RWPE1 (cell line): ENCODE measurements around the gene OR5A2.

Experiments
- CTCF ChIA-PET: fragments of 350-600 bp; sonication (Branson Sonifier 250); formaldehyde crosslinking; extraction: SDS; loops from one replicate; lab custom pipeline; 2021; lab: Yijun Ruan, JAX
- POLR2A ChIA-PET: fragments of 400-600 bp; formaldehyde crosslinking; extraction: SDS; loops from one replicate; lab custom pipeline; 2020; ENCODE audit warnings: antibody characterized with exemption; ENCODE audit not compliant: low non-redundant PET; lab: Yijun Ruan, JAX
- DNase-seq: peaks from one replicate; pipeline ENCODE4 v3.0.0; 2012; ENCODE audit warnings: low spot score
- H3K27ac ChIP-seq: fragments of 450-650 bp; 2 replicates; pipeline ENCODE4 v1.5.1; 2017
- CTCF ChIP-seq: fragments of 450-650 bp; conservative IDR thresholded peaks from 2 replicates; pipeline ENCODE4 v1.5.1; 2017; ENCODE audit warnings: low read depth, mild to moderate bottlenecking

OR5A2 gene

GRCh38 chr11:59423835-59424234 lies 2.4 kb downstream of the OR5A2 start:
- no peak for TF ChIP-seq CTCF
- POLR2A ChIA-PET: no interaction called here
- no peak overlapping the region for H3K27ac ChIP-seq
- CTCF ChIA-PET: interaction anchor here (0.6 kb wide), 1 partner anchor 873 kb away, joined by 3 read pairs; no protein-coding TSS in a partner anchor
- no peak for DNase-seq

DNA sequence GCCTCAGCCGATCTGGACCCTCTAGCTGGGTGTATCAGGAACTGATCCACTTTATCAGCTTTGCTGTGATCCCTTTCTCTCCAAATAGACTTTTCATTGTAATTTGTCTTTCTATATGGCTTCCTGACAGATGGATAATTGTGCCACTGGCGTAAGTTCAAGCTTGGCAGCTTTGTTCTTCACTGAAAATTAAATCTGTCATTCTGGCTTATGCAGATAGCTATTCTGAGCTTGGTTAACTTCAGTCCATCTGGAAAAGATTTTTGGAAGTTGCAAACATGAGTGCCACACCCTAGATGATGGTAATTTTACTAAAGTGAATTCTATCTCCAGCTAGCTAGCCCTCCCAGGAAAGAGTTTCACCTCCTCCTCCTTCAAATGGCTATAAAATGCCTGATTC lies 8.1 kb downstream of the OR5A2 start:
- DNase-seq: no peak
- ChIA-PET POLR2A (no interaction called here), CTCF (no interaction called here)
- H3K27ac ChIP-seq: no peak overlapping the region
- TF ChIP-seq CTCF: no peak

DNA sequence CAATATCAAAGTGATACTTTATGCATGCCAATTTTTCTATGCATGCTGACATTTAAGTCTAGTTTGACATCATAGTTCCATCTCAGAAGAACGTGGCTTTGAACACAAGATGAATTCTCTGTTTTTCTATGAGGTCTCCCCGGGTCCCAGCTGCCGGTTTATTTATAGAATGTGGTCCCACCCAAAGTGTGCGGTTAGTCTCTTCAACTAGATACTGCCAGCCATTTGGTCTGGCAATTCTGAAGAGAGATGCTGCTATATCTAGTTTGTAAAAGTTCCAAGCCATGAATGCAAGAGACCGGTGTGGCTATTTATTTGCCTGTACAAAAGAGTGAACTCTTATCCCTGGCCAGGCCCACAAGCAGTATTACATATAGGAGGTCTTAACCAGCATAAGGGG lies 9.2 kb downstream of the OR5A2 start:
- POLR2A ChIA-PET: no interaction called here

GRCh38 chr11:59416613-59417012 lies 9.6 kb downstream of the OR5A2 start:
- CTCF ChIA-PET: no interaction called here
- no peak for TF ChIP-seq CTCF
- DNase-seq: no peak
- H3K27ac ChIP-seq: no peak overlapping the region
- POLR2A ChIA-PET: no interaction called here

More for the DNA sequence above, 9.2 kb downstream of the OR5A2 start:
- no peak for DNase-seq
- CTCF ChIA-PET: no interaction called here
- no peak for TF ChIP-seq CTCF
- no peak overlapping the region for H3K27ac ChIP-seq

DNA sequence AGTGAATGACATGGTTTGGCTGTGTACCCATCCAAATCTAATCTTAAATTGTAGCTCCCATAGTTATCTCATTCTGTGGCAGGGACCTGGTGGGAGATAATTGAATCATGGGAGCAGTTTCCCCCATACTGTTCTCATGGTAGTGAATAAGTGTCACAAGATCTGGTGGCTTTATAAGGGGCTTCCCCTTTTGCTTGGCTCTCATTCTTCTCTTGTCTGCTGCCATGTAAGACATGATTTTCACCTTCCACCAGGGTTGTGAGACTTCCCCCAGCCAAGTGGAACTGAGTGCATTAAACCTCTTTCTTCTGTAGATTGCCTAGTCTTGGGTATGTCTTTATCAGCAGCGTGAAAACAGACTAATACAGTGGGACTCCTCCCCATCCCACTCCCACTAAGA lies 11.1 kb downstream of the OR5A2 start:
- CTCF ChIA-PET: interaction anchor here (0.6 kb wide), 1 partner anchor 152 kb away, joined by 3 read pairs; no protein-coding TSS in a partner anchor
- no peak overlapping the region for H3K27ac ChIP-seq
- no peak for DNase-seq
- TF ChIP-seq CTCF: no peak
- POLR2A ChIA-PET: no interaction called here

DNA sequence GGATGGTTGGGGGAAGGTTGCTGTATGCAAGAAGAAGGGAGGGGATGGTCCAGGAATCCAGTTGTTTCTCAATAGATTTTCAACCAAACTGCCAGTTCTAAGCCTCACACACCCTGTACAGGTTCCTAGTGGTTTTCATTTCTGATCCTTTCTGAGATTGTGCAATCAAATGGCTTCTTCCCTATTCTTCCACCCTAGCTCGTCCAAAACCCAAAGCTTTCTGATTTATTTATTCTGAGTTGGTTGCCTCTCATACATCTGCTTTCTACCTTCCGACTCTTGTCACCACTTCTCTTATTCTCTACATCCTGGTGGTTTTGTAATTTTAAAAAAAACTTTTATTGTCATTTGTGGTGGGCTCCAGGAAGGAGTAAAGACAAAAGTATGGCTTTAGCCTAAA lies 12.6 kb downstream of the OR5A2 start:
- TF ChIP-seq CTCF: no peak
- POLR2A ChIA-PET: no interaction called here
- DNase-seq: no peak
- CTCF ChIA-PET: interaction anchor here (0.6 kb wide), 1 partner anchor 24 kb away, joined by 3 read pairs; no protein-coding TSS in a partner anchor
- H3K27ac ChIP-seq: no peak overlapping the region
